HEK293T (cell line): ENCODE results near the gene PCBP3.

Experiments used
- ARNT ChIP-seq: fragments of 450-650 bp; IDR thresholded peaks from 2 replicates; pipeline ENCODE4 v1.6.1; 2017; ENCODE audit warnings: mild to moderate bottlenecking
- BHLHE40 ChIP-seq: fragments of 450-650 bp; IDR thresholded peaks from 2 replicates; pipeline ENCODE4 v1.6.1; 2016; ENCODE audit warnings: mild to moderate bottlenecking, moderate library complexity, borderline replicate concordance
- ELF4 ChIP-seq: fragments of 450-650 bp; IDR thresholded peaks from 2 replicates; pipeline ENCODE4 v1.6.1; 2017; ENCODE audit warnings: antibody characterized with exemption
- FOXK2 ChIP-seq: fragments of 450-650 bp; IDR thresholded peaks from 2 replicates; pipeline ENCODE4 v1.6.1; 2016; ENCODE audit warnings: mild to moderate bottlenecking
- FOXM1 ChIP-seq: fragments of 450-650 bp; IDR thresholded peaks from 2 replicates; pipeline ENCODE4 v1.6.1; 2017; ENCODE audit warnings: mild to moderate bottlenecking, borderline replicate concordance
- L3MBTL2 ChIP-seq: fragments of 450-650 bp; conservative IDR thresholded peaks from 2 replicates; pipeline ENCODE4 v1.6.1; 2016; ENCODE audit warnings: mild to moderate bottlenecking
- SP1 ChIP-seq: fragments of 450-650 bp; IDR thresholded peaks from 2 replicates; pipeline ENCODE4 v1.6.1; 2017
- SUZ12 ChIP-seq: fragments of 450-650 bp; IDR thresholded peaks from 2 replicates; pipeline ENCODE4 v1.6.1; 2016; ENCODE audit warnings: mild to moderate bottlenecking

- TF ChIP-seq SP1 (no peak), BHLHE40 (no peak), FOXM1 (no peak), ARNT (no peak), SUZ12 (no peak), FOXK2 (no peak), L3MBTL2 (no peak), ELF4 (no peak)
Observed at GRCh38 chr21:45643021-45643980, at the start of gene PCBP3.
